ENCODE results near the gene MYO3B. TPM values are rescaled to one million over a fixed set of nuclear protein-coding genes. Genes with fewer than 3 reads are reported as not detected.

Gene MYO3B
- polyA plus RNA-seq, 1 donor (not counting 4 experiments of a cell fraction or from before 2014, with no cell fraction given), result 4.4 TPM

- H3K79me2 ChIP-seq (ENCODE audit: control insufficient read depth, insufficient read depth, low read length), result no peaks in the 10 kb centered on the region
- H3K27ac ChIP-seq (ENCODE audit: control insufficient read depth, insufficient read depth, low read length), result no peak overlapping the region
- no peaks in the 10 kb centered on the region for H3K9me3 ChIP-seq (ENCODE audit: control insufficient read depth, low read depth, low read length)
- H3K4me3 ChIP-seq (ENCODE audit: control insufficient read depth in 2 of 3, extremely low read depth in 1 of 3, insufficient read depth in 2 of 3, low read depth in 1 of 3, low read length in 3 of 3), result no peak overlapping the region
- H2AFZ ChIP-seq (ENCODE audit: control insufficient read depth, low read length), result no peak overlapping the region
- FAIRE-seq, result no peak
- no peak for DNase-seq (ENCODE audit: low read depth, low spot score)
- TF ChIP-seq EZH2 (IDR thresholded peaks at IDR 0.05; ENCODE audit: low read length) (no peak), CTCF (optimal IDR thresholded peaks at IDR 0.05 in 1 of 3, IDR thresholded peaks at IDR 0.05 in 1 of 3, conservative IDR thresholded peaks at IDR 0.05 in 1 of 3; ENCODE audit: extremely low read depth in 1 of 3, insufficient read depth in 2 of 3, low read length in 3 of 3) (no peak)
- H3K9me1 ChIP-seq (ENCODE audit: control insufficient read depth, extremely low read depth, insufficient read depth, low read length), result no peaks in the 10 kb centered on the region
- no peak overlapping the region for H3K4me2 ChIP-seq (ENCODE audit: control insufficient read depth, extremely low read depth, insufficient read depth, low read depth, low read length)
- H3K4me1 ChIP-seq (ENCODE audit: control insufficient read depth, extremely low read depth, insufficient read depth, low read length), result no peaks in the 10 kb centered on the region
- H3K27me3 ChIP-seq (ENCODE audit: control insufficient read depth, extremely low read depth, insufficient read depth, low read length), result peaks cover 12% of the 10 kb centered on the region
- no peaks in the 10 kb centered on the region for H4K20me1 ChIP-seq (ENCODE audit: control insufficient read depth, extremely low read depth, insufficient read depth, low read length)
- no peak overlapping the region for H3K9ac ChIP-seq (ENCODE audit: control insufficient read depth, extremely low read depth, insufficient read depth, low read length)
- no peaks in the 10 kb centered on the region for H3K36me3 ChIP-seq (ENCODE audit: control insufficient read depth in 2 of 2, extremely low read depth in 1 of 2, insufficient read depth in 2 of 2, low read length in 2 of 2)
- dilution Hi-C loops (cut with MboI; ENCODE audit: extremely low pct_ligation_motif_present, low sequenced_read_pairs), result no loop called here
Observed at GRCh38 chr2:170504810-170505145, 326.8 kb downstream of the MYO3B start.

GRCh38 chr2:170505631-170506275, 327.8 kb downstream of the MYO3B start:
- Histone ChIP-seq H3K9ac (ENCODE audit: control insufficient read depth, extremely low read depth, insufficient read depth, low read length) (no peak overlapping the region), H3K79me2 (ENCODE audit: control insufficient read depth, insufficient read depth, low read length) (no peaks in the 10 kb centered on the region), H3K9me1 (ENCODE audit: control insufficient read depth, extremely low read depth, insufficient read depth, low read length) (no peaks in the 10 kb centered on the region), H3K27me3 (ENCODE audit: control insufficient read depth, extremely low read depth, insufficient read depth, low read length) (peaks cover 10% of the 10 kb centered on the region), H2AFZ (ENCODE audit: control insufficient read depth, low read length) (no peak overlapping the region), H3K9me3 (ENCODE audit: control insufficient read depth, low read depth, low read length) (no peaks in the 10 kb centered on the region), H3K4me2 (ENCODE audit: control insufficient read depth, extremely low read depth, insufficient read depth, low read depth, low read length) (no peak overlapping the region), H3K4me1 (ENCODE audit: control insufficient read depth, extremely low read depth, insufficient read depth, low read length) (no peaks in the 10 kb centered on the region), H3K36me3 (ENCODE audit: control insufficient read depth in 2 of 2, extremely low read depth in 1 of 2, insufficient read depth in 2 of 2, low read length in 2 of 2) (no peaks in the 10 kb centered on the region), H3K4me3 (ENCODE audit: control insufficient read depth in 2 of 3, extremely low read depth in 1 of 3, insufficient read depth in 2 of 3, low read depth in 1 of 3, low read length in 3 of 3) (no peak overlapping the region), H4K20me1 (ENCODE audit: control insufficient read depth, extremely low read depth, insufficient read depth, low read length) (no peaks in the 10 kb centered on the region), H3K27ac (ENCODE audit: control insufficient read depth, insufficient read depth, low read length) (no peak overlapping the region)
- no peak for FAIRE-seq
- TF ChIP-seq CTCF (optimal IDR thresholded peaks at IDR 0.05 in 1 of 3, IDR thresholded peaks at IDR 0.05 in 1 of 3, conservative IDR thresholded peaks at IDR 0.05 in 1 of 3; ENCODE audit: extremely low read depth in 1 of 3, insufficient read depth in 2 of 3, low read length in 3 of 3) (no peak), EZH2 (IDR thresholded peaks at IDR 0.05; ENCODE audit: low read length) (no peak)
- dilution Hi-C loops (cut with MboI; ENCODE audit: extremely low pct_ligation_motif_present, low sequenced_read_pairs), result no loop called here
- no peak for DNase-seq (ENCODE audit: low read depth, low spot score)
